GM21423 (cell line): ENCODE measurements around the gene CCDC68.
"Not testable (repeated sequence)": the region's sequence is repeated elsewhere in the genome, so short reads cannot be mapped to it uniquely, and the experiment has no call there.

Experiments
- ATAC-seq: cut with Tn5 transposase; IDR thresholded peaks from one replicate; pipeline ENCODE4 v1.9.1; 2021; ENCODE audit warnings: mild to moderate bottlenecking, moderate library complexity; ENCODE audit not compliant: unreplicated experiment

Gene CCDC68

GRCh38 chr18:54878659-54879358 lies 80.5 kb downstream of the CCDC68 start:
- no peak for ATAC-seq

GRCh38 chr18:54878159-54878622 lies 81.1 kb downstream of the CCDC68 start:
- no peak for ATAC-seq

- ATAC-seq = no peak
Measured at GRCh38 chr18:54877076-54877475, 82.2 kb downstream of the CCDC68 start.

GRCh38 chr18:54875063-54875462 lies 84.2 kb downstream of the CCDC68 start:
- no peak for ATAC-seq

- no peak for ATAC-seq
Measured at GRCh38 chr18:54873884-54874255, 85.4 kb downstream of the CCDC68 start.

- no peak for ATAC-seq
Measured at GRCh38 chr18:54872681-54873080, 86.6 kb downstream of the CCDC68 start.

- ATAC-seq = no peak
Measured at GRCh38 chr18:54871231-54871630, 88.0 kb downstream of the CCDC68 start.

GRCh38 chr18:54867131-54867530 lies 92.1 kb downstream of the CCDC68 start:
- ATAC-seq = no peak

- no peak for ATAC-seq
Measured at GRCh38 chr18:54860941-54861340, 98.3 kb downstream of the CCDC68 start.

- ATAC-seq = no peak
Measured at GRCh38 chr18:54859667-54860421, 99.4 kb downstream of the CCDC68 start.

- ATAC-seq = no peak
Measured at GRCh38 chr18:54857499-54857898, 101.8 kb downstream of the CCDC68 start.

- ATAC-seq = no peak
Measured at GRCh38 chr18:54856105-54856646, 103.1 kb downstream of the CCDC68 start.

- not testable (repeated sequence) for ATAC-seq
Measured at GRCh38 chr18:54855050-54855449, 104.2 kb downstream of the CCDC68 start.

- ATAC-seq = no peak
Measured at GRCh38 chr18:54852780-54853675, 106.2 kb downstream of the CCDC68 start.
